ENCODE measurements around the gene CCDC171. TPM values are rescaled to one million over a fixed set of nuclear protein-coding genes. Genes with fewer than 3 reads are reported as not detected.
"Not testable (repeated sequence)": the region's sequence is repeated elsewhere in the genome, so short reads cannot be mapped to it uniquely, and the experiment has no call there.

CCDC171 gene
- total RNA-seq, 1 donor from 2014 or later, result 1.6 TPM

DNA sequence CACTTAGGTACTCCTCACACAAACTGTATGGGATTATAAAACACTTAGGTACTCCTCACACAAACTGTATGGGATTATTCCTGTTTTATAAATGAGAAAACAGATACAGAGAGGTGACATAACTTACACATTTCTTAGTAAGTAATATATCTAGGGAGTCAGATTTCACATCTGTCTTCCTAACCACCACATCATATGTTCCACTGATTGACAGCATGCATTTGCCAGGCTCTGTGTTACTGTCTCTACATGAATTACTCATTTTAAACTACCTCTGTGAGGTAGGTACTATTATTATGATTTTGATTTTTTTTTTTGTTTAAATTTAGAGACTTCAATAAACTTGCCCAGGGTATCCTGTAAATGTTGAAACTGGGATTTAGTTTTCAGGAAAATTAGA lies 232.7 kb downstream of the CCDC171 start:
- Histone ChIP-seq H3K4me3 (ENCODE audit: low read depth, low read length) (no peak overlapping the region), H3K36me3 (ENCODE audit: control insufficient read depth, insufficient read depth, low read length) (no peaks in the 10 kb centered on the region), H3K27me3 (ENCODE audit: control insufficient read depth, insufficient read depth, low read length) (no peaks in the 10 kb centered on the region)
- TF ChIP-seq, protein P1, sequence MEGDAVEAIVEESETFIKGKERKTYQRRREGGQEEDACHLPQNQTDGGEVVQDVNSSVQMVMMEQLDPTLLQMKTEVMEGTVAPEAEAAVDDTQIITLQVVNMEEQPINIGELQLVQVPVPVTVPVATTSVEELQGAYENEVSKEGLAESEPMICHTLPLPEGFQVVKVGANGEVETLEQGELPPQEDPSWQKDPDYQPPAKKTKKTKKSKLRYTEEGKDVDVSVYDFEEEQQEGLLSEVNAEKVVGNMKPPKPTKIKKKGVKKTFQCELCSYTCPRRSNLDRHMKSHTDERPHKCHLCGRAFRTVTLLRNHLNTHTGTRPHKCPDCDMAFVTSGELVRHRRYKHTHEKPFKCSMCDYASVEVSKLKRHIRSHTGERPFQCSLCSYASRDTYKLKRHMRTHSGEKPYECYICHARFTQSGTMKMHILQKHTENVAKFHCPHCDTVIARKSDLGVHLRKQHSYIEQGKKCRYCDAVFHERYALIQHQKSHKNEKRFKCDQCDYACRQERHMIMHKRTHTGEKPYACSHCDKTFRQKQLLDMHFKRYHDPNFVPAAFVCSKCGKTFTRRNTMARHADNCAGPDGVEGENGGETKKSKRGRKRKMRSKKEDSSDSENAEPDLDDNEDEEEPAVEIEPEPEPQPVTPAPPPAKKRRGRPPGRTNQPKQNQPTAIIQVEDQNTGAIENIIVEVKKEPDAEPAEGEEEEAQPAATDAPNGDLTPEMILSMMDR (IDR thresholded peaks at IDR 0.05; ENCODE audit: insufficient read depth, low read length, severe bottlenecking), result no peak
- DNase-seq (ENCODE audit: low read depth) (no peak), FAIRE-seq (no peak)

DNA sequence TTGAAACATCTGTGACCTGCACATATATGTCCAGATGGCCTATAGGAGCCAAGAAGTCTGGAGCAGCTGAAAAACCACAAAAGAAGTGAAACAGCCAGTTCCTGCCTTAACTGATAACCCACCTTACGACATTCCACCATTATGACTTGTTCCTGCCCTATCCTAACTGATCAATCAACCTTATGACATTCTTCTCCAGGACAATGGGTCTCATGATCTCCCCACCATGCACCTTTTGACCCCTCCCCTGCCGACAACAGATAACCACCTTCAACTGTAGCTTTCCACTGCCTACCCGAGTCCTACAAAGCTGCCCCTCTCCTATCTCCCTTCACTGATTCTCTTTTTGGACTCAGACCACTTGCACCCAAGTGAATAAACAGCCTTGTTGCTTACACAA lies 233.8 kb downstream of the CCDC171 start:
- no peak overlapping the region for H3K4me3 ChIP-seq (ENCODE audit: low read depth, low read length)
- DNase-seq (ENCODE audit: low read depth), result no peak
- TF ChIP-seq, protein P1 (IDR thresholded peaks at IDR 0.05; ENCODE audit: insufficient read depth, low read length, severe bottlenecking), result no peak
- no peak for FAIRE-seq
- no peaks in the 10 kb centered on the region for H3K36me3 ChIP-seq (ENCODE audit: control insufficient read depth, insufficient read depth, low read length)
- no peaks in the 10 kb centered on the region for H3K27me3 ChIP-seq (ENCODE audit: control insufficient read depth, insufficient read depth, low read length)

DNA sequence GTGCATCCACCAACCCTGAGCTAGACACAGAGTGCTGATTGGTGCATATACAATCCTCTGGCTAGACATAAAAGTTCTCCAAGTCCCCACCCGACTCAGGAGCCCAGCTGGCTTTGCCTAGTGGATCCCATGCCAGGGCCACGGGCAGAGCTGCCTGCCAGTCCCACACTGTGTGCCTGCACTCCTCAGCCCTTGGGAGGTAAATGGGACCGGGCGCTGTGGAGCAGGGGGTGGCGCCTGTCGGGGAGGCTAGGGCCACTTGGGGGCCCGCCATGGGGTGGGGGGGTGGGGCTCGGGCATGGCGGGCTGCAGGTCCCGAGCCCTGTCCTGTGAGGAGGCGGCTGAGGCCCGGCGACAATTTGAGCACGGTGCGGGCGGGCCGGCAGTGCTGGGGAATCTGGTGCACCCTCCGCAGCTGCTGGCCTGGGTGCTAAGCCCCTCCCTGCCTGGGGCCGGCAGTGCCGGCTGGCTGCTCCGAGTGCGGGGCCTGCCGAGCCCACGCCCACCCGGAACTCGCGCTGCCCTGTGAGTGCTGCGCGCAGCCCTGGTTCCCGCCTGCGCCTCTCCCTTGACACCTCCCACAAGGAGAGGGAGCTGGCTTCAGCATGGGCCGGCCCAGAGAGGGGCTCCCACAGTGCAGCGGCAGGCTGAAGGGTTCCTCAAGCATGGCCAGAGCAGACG lies 257.5 kb downstream of the CCDC171 start:
- H3K27me3 ChIP-seq (ENCODE audit: control insufficient read depth, insufficient read depth, low read length); H3K36me3 ChIP-seq (ENCODE audit: control insufficient read depth, insufficient read depth, low read length); DNase-seq (ENCODE audit: low read depth); FAIRE-seq; H3K4me3 ChIP-seq (ENCODE audit: low read depth, low read length): not testable (repeated sequence)

DNA sequence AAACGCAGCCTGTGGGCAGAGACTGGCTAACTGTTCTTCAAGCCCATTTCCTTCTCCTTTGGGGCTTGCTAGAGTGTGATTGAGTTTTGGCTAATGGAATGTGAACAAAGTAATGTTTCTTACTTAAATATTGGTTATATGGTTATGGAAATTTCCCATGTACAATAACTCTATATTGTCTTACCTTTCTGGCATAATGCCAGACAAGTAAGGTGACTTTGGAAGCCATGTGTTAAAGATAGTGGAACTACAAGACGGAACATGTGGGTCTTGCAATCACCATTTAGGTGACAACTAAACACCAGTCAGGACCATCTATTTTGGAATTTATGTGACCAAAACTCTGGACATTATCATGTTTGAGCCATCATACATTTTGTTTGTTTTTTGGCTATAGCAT lies 260.2 kb downstream of the CCDC171 start:
- TF ChIP-seq, protein P1 (IDR thresholded peaks at IDR 0.05; ENCODE audit: insufficient read depth, low read length, severe bottlenecking), result no peak
- FAIRE-seq (no peak), DNase-seq (ENCODE audit: low read depth) (no peak)
- H3K4me3 ChIP-seq (ENCODE audit: low read depth, low read length), result no peak overlapping the region
- no peaks in the 10 kb centered on the region for H3K27me3 ChIP-seq (ENCODE audit: control insufficient read depth, insufficient read depth, low read length)
- H3K36me3 ChIP-seq (ENCODE audit: control insufficient read depth, insufficient read depth, low read length), result no peaks in the 10 kb centered on the region

DNA sequence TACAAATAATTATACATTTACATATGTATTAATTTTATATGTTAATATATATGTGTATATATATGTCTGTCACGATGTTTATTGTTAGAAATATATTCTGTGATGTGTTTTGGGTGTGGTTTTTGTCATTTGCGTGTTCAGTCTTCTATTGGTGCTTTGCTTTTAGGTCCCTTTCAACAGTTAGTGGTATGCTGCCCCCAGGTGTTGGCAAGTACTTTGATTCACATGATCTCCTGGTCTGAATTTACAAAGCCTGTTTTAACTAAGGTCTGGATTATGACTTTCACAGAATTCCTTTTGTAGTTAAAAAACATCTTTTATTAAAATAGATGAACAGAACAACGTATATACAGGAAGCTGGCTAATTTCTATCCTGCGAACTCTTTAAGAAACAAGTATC lies 271.5 kb downstream of the CCDC171 start:
- no peaks in the 10 kb centered on the region for H3K27me3 ChIP-seq (ENCODE audit: control insufficient read depth, insufficient read depth, low read length)
- FAIRE-seq, result no peak
- TF ChIP-seq, protein P1 (IDR thresholded peaks at IDR 0.05; ENCODE audit: insufficient read depth, low read length, severe bottlenecking), result peak; percentile 1
- DNase-seq (ENCODE audit: low read depth), result peak; percentile 27
- no peak overlapping the region for H3K4me3 ChIP-seq (ENCODE audit: low read depth, low read length)
- no peaks in the 10 kb centered on the region for H3K36me3 ChIP-seq (ENCODE audit: control insufficient read depth, insufficient read depth, low read length)

DNA sequence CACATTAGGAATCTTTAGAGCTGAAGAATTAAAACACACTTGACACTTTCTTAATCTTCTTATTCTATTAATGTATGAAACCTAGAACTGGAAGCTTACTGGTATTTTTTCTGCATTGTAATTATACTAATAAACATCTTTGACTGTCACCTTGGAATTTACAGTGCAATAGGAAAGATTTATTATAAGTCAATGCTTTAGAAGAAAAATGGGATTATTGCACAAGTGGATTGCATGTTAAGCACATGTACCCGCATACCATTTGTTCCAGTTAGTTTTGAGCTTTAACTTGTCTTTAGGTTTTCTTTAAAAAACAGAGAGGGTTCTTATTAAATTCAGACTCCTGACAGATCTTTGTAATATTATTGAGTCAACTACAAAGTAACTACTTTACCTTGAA lies 278.5 kb downstream of the CCDC171 start:
- H3K27me3 ChIP-seq (ENCODE audit: control insufficient read depth, insufficient read depth, low read length), result no peaks in the 10 kb centered on the region
- H3K4me3 ChIP-seq (ENCODE audit: low read depth, low read length), result no peak overlapping the region
- FAIRE-seq (no peak), DNase-seq (ENCODE audit: low read depth) (no peak)
- no peaks in the 10 kb centered on the region for H3K36me3 ChIP-seq (ENCODE audit: control insufficient read depth, insufficient read depth, low read length)
- TF ChIP-seq, protein P1 (IDR thresholded peaks at IDR 0.05; ENCODE audit: insufficient read depth, low read length, severe bottlenecking), result no peak
